H1 (cell line): ENCODE measurements around the gene APOBEC2. TPM values are rescaled to one million over a fixed set of nuclear protein-coding genes. Genes with fewer than 3 reads are reported as not detected.

Experiments
- CTCF ChIA-PET: fragments of 300-600 bp; sonication (Branson Sonifier 250); formaldehyde crosslinking; loops from one replicate; lab custom pipeline; 2021; ENCODE audit not compliant: partially characterized antibody; lab: Charles Lee
- POLR2A ChIA-PET: fragments of 300-600 bp; sonication (Branson Sonifier 250); formaldehyde crosslinking; loops from one replicate; lab custom pipeline; 2021; ENCODE audit warnings: inconsistent platforms; ENCODE audit not compliant: partially characterized antibody; lab: Charles Lee
- DNase-seq, 2 experiments: peaks; one replicate each; pipeline versions ENCODE4 v3.0.0 to v3.0.0-alpha.2; 2010 to 2022; ENCODE audit warnings: low spot score in 2 of 2, low read depth in 1 of 2, mixed read lengths in 1 of 2
- FAIRE-seq: peaks from 2 replicates; lab custom pipeline; 2011; peaks lifted over from hg19 to GRCh38; lab: Jason Lieb, UNC
- H2AFZ ChIP-seq: 2 replicates; pipeline ENCODE4 v1.8.1; 2012; ENCODE audit warnings: low read length, inconsistent platforms
- H2AK5ac ChIP-seq: 2 replicates; pipeline ENCODE4 v1.6.1; 2013; ENCODE audit warnings: low read depth, low read length
- H2BK120ac ChIP-seq: replicated peaks from 2 replicates; pipeline ENCODE3; 2013; ENCODE audit warnings: low read depth, low read length, inconsistent platforms
- H2BK12ac ChIP-seq: 2 replicates; pipeline ENCODE4 v1.6.1; 2013; ENCODE audit warnings: low read depth, low read length
- H2BK15ac ChIP-seq: 2 replicates; pipeline ENCODE4 v1.6.1; 2013; ENCODE audit warnings: low read length
- H2BK20ac ChIP-seq: 2 replicates; pipeline ENCODE4 v1.6.1; 2013; ENCODE audit warnings: low read length
- H2BK5ac ChIP-seq: 2 replicates; pipeline ENCODE4 v1.6.1; 2013; ENCODE audit warnings: low read depth, low read length
- H3K14ac ChIP-seq: 2 replicates; pipeline ENCODE4 v1.6.1; 2013; ENCODE audit warnings: inconsistent platforms; ENCODE audit not compliant: insufficient read length
- H3K18ac ChIP-seq: 2 replicates; pipeline ENCODE4 v1.6.1; 2013; ENCODE audit warnings: low read length; ENCODE audit errors: extremely low read depth
- H3K23ac ChIP-seq: 2 replicates; pipeline ENCODE4 v1.6.1; 2013; ENCODE audit warnings: inconsistent platforms; ENCODE audit not compliant: insufficient read length
- H3K23me2 ChIP-seq: 2 replicates; pipeline ENCODE4 v1.6.1; 2013; ENCODE audit warnings: low read depth, low read length
- H3K27ac ChIP-seq: 2 replicates; pipeline ENCODE4 v1.6.1; 2011; ENCODE audit warnings: low read depth, low read length, inconsistent platforms
- H3K27me3 ChIP-seq, 4 experiments: replicated peaks in 1 of 4; 1 replicate in 1 of 4; 2 replicates in 3 of 4; pipeline versions ENCODE4 v1.6.1 to v1.8.1; 2011 to 2013; ENCODE audit warnings: low read length in 3 of 4, mild to moderate bottlenecking in 3 of 4, inconsistent platforms in 2 of 4, mixed read lengths in 2 of 4, moderate library complexity in 1 of 4; ENCODE audit not compliant: control insufficient read depth in 3 of 4, insufficient read depth in 3 of 4; ENCODE audit errors: extremely low read depth in 1 of 4
- H3K36me3 ChIP-seq, 4 experiments: 2 replicates each; pipeline versions ENCODE4 v1.6.1 to v1.8.1; 2011 to 2013; ENCODE audit warnings: mild to moderate bottlenecking in 4 of 4, low read length in 3 of 4, moderate library complexity in 2 of 4, control low read depth in 1 of 4, inconsistent platforms in 1 of 4; ENCODE audit not compliant: insufficient read depth in 4 of 4, control insufficient read depth in 2 of 4
- H3K4ac ChIP-seq: replicated peaks from 2 replicates; pipeline ENCODE3; 2013; ENCODE audit warnings: low read length, low read depth, mixed read lengths, inconsistent platforms; ENCODE audit not compliant: insufficient read length
- H3K4me1 ChIP-seq, 4 experiments: replicated peaks in 1 of 4; 1 replicate in 1 of 4; 2 replicates in 3 of 4; pipeline versions ENCODE4 v1.6.1 to v1.8.1; 2011 to 2013; ENCODE audit warnings: low read length in 3 of 4, inconsistent platforms in 2 of 4, mixed read lengths in 1 of 4; ENCODE audit not compliant: insufficient read depth in 4 of 4, control insufficient read depth in 3 of 4
- H3K4me2 ChIP-seq, 2 experiments: 2 replicates each; pipeline versions ENCODE4 v1.6.1 to v1.8.1; 2011 to 2013; ENCODE audit warnings: low read depth in 2 of 2, low read length in 2 of 2, control low read depth in 1 of 2, inconsistent platforms in 1 of 2, mild to moderate bottlenecking in 1 of 2; ENCODE audit not compliant: insufficient read depth in 1 of 2
- H3K4me3 ChIP-seq, 4 experiments: fragments of 200-600, 300-600 bp in 1 of 4; sonication (generic), shearing (Covaris generic), sonication (Bioruptor Twin) in 1 of 4; 2 replicates each; pipeline versions ENCODE4 v1.5.1 to v1.8.1; 2011 to 2016; ENCODE audit warnings: low read length in 4 of 4, low read depth in 3 of 4, control low read depth in 2 of 4, inconsistent platforms in 2 of 4, mild to moderate bottlenecking in 2 of 4, mixed read lengths in 1 of 4, moderate library complexity in 1 of 4; ENCODE audit not compliant: insufficient read depth in 2 of 4; ENCODE audit errors: extremely low read depth in 1 of 4
- H3K56ac ChIP-seq: replicated peaks from 2 replicates; pipeline ENCODE3; 2013; ENCODE audit warnings: low read depth, mild to moderate bottlenecking, mixed read lengths, low read length, inconsistent platforms; ENCODE audit not compliant: insufficient read length
- H3K79me1 ChIP-seq: 2 replicates; pipeline ENCODE4 v1.6.1; 2013; ENCODE audit warnings: low read depth, low read length, control low read depth
- H3K79me2 ChIP-seq, 2 experiments: 2 replicates each; pipeline versions ENCODE4 v1.6.1 to v1.8.1; 2012 to 2013; ENCODE audit warnings: low read length in 2 of 2, mild to moderate bottlenecking in 2 of 2, inconsistent platforms in 1 of 2; ENCODE audit not compliant: insufficient read depth in 2 of 2, control insufficient read depth in 1 of 2
- H3K9ac ChIP-seq, 4 experiments: replicated peaks in 1 of 4; 1 replicate in 1 of 4; 2 replicates in 3 of 4; pipeline versions ENCODE4 v1.6.1 to v1.8.1; 2011 to 2013; ENCODE audit warnings: low read depth in 3 of 4, low read length in 3 of 4, control low read depth in 2 of 4, mild to moderate bottlenecking in 2 of 4, moderate library complexity in 2 of 4, inconsistent platforms in 1 of 4; ENCODE audit errors: extremely low read depth in 1 of 4
- H3K9me3 ChIP-seq, 2 experiments: 2 replicates each; pipeline versions ENCODE4 v1.6.1 to v1.8.1; 2012 to 2013; ENCODE audit warnings: mild to moderate bottlenecking in 2 of 2, moderate library complexity in 2 of 2, control low read depth in 1 of 2, inconsistent platforms in 1 of 2, low read depth in 1 of 2, low read length in 1 of 2, mixed read lengths in 1 of 2; ENCODE audit not compliant: insufficient read depth in 2 of 2
- H4K20me1 ChIP-seq, 2 experiments: replicated peaks in 1 of 2; 2 replicates each; pipeline versions ENCODE3 to v1.8.1; 2011 to 2013; ENCODE audit warnings: inconsistent platforms in 2 of 2, low read length in 2 of 2, mild to moderate bottlenecking in 1 of 2; ENCODE audit not compliant: insufficient read depth in 2 of 2, control insufficient read depth in 1 of 2
- H4K5ac ChIP-seq: 2 replicates; pipeline ENCODE4 v1.6.1; 2013; ENCODE audit warnings: low read length, low read depth, mixed read lengths, inconsistent platforms; ENCODE audit not compliant: insufficient read length
- H4K8ac ChIP-seq: 2 replicates; pipeline ENCODE4 v1.8.0; 2013; ENCODE audit warnings: mild to moderate bottlenecking, moderate library complexity, low read length, inconsistent platforms; ENCODE audit not compliant: insufficient read depth; ENCODE audit errors: extremely low read depth
- H4K91ac ChIP-seq: replicated peaks from 2 replicates; pipeline ENCODE3; 2013; ENCODE audit warnings: low read length, mixed read lengths, inconsistent platforms; ENCODE audit not compliant: insufficient read length
- POLR2A ChIP-seq, 2 experiments: IDR thresholded peaks; 1 replicate in 1 of 2; 2 replicates in 1 of 2; pipeline ENCODE4 v1.6.1; 2011; ENCODE audit warnings: low read depth in 2 of 2, low read length in 2 of 2, mild to moderate bottlenecking in 2 of 2; ENCODE audit errors: control extremely low read depth in 1 of 2
- WGBS, 2 experiments: shearing (Covaris generic) in 1 of 2; methylation state at CpG; one replicate each; pipeline versions ENCODE4 v1.1.6 to v1.1.7; 2013 to 2015; ENCODE audit warnings: low lambda C conversion rate in 2 of 2, mixed read lengths in 2 of 2, inconsistent platforms in 1 of 2, low coverage in 1 of 2, missing lambda C conversion rate in 1 of 2; ENCODE audit not compliant: insufficient replicate concordance in 2 of 2, insufficient coverage in 1 of 2, insufficient read length in 1 of 2; ENCODE audit errors: extremely low coverage in 1 of 2, missing lambda C conversion rate in 1 of 2; 5-methylcytosine and 5-hydroxymethylcytosine counted together
- polyA plus RNA-seq, 7 experiments: library from polyadenylated mRNA; depleted of rRNA in 3 of 7; stranded (reverse) in 5 of 7; unstranded in 2 of 7; fragments of >200 nt in 5 of 7; fragments of 200-250 nt in 2 of 7; gene quantifications; 1 replicate in 5 of 7; 2 replicates in 1 of 7; 4 replicates in 1 of 7; pipeline versions ENCODE4 v1.2.1 to v1.2.3, GENCODE V29; 2011 to 2013; ENCODE audit warnings: missing spikeins in 2 of 7, mixed read lengths in 2 of 7
- total RNA-seq: library from RNA; stranded (reverse); fragmentation: NEBNext Ultra II Directional; extraction: Animal tissue kit (Norgen Biotek cat#: 25700); gene quantifications from 2 replicates; pipeline ENCODE4 v1.2.1, GENCODE V29; 2021
- TF ChIP-seq, protein P1 (sequence below), 3 experiments: IDR thresholded peaks; 1 replicate in 2 of 3; 2 replicates in 1 of 3; pipeline versions ENCODE4 v1.5.1 to v1.6.1; 2011; ENCODE audit warnings: low read length in 3 of 3, mild to moderate bottlenecking in 3 of 3, inconsistent platforms in 2 of 3, low read depth in 1 of 3, moderate library complexity in 1 of 3; ENCODE audit not compliant: insufficient read depth in 1 of 3; ENCODE audit errors: control extremely low read depth in 1 of 3

APOBEC2 gene
- total and polyA plus RNA-seq, 2 of the 8 experiments (the other 6 are each of a cell fraction or from before 2014, with no cell fraction given), result not detected

DNA sequence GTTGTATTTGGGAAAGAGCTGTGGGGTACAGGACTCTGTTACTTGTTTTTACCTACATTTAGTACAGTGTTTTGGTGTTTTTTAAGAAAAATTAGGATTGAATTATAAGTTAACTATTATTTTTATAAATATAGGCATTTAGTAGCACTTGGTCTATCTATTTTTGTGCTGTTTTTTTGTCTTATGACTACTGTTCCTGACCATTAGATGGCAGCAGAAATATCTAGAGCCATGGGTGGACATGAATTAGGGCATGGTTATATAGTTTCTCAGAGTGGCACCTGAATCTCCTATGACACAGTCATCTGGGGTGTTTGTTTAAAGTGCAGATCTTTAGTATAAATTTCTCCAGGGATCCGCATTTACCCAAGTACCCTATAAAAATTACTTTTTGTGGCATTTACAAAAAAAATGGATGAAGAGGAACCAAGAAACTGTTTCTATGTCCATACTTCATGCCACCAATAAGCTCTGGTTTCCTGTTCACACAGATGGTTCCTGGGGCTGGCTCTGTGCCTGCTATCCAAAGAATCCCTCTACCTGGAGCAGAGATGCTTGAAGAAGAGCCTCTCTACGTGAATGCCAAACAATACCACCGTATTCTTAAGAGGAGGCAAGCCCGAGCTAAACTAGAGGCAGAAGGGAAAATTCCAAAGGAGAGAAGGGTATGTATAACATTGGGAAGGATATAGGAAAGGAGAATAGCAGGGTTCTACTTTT is 39.6 kb downstream of the APOBEC2 start:
- Histone ChIP-seq H3K56ac (no peak overlapping the region), H3K18ac (no peak overlapping the region), H3K79me2 (no peaks in the 10 kb centered on the region), H3K23me2 (no peaks in the 10 kb centered on the region), H2AK5ac (no peak overlapping the region), H2BK5ac (no peak overlapping the region), H2BK15ac (no peak overlapping the region), H4K5ac (no peak overlapping the region), H3K4ac (no peak overlapping the region), H4K91ac (no peak overlapping the region), H4K20me1 (peaks cover 3 to 9% of the 10 kb centered on the region in 2 experiments), H2BK120ac (no peak overlapping the region), H3K9ac (no peak overlapping the region), H2BK12ac (no peak overlapping the region), H3K4me1 (no peaks in the 10 kb centered on the region), H3K4me3 (no peak overlapping the region), H3K36me3 (peaks cover 37 to 91% (median 72%) of the 10 kb centered on the region in 4 experiments), H3K79me1 (no peaks in the 10 kb centered on the region), H3K23ac (no peak overlapping the region), H2BK20ac (no peak overlapping the region), H3K14ac (no peak overlapping the region), H3K27ac (no peak overlapping the region), H3K4me2 (no peak overlapping the region), H4K8ac (no peak overlapping the region), H3K27me3 (no peaks in the 10 kb centered on the region), H2AFZ (no peak overlapping the region), H3K9me3 (no peaks in the 10 kb centered on the region)
- WGBS, 2 experiments, result 88% methylated on average over 4 of the region's 4 CpGs; no CpG with 5 or more reads in 1 of the 2 experiments
- FAIRE-seq (no peak), DNase-seq (no peak)
- ChIA-PET CTCF (interaction anchor here (0.7 to 2.1 kb wide), 13 partner anchors 7 to 242 kb away, joined by 3 to 8 read pairs (median 4); no protein-coding TSS in a partner anchor), POLR2A (no interaction called here)
- TF ChIP-seq POLR2A (IDR thresholded peaks at IDR 0.05; ENCODE audit: control extremely low read depth in 1 of 2, low read depth in 2 of 2, low read length in 2 of 2), result no peak
- TF ChIP-seq, protein P1, sequence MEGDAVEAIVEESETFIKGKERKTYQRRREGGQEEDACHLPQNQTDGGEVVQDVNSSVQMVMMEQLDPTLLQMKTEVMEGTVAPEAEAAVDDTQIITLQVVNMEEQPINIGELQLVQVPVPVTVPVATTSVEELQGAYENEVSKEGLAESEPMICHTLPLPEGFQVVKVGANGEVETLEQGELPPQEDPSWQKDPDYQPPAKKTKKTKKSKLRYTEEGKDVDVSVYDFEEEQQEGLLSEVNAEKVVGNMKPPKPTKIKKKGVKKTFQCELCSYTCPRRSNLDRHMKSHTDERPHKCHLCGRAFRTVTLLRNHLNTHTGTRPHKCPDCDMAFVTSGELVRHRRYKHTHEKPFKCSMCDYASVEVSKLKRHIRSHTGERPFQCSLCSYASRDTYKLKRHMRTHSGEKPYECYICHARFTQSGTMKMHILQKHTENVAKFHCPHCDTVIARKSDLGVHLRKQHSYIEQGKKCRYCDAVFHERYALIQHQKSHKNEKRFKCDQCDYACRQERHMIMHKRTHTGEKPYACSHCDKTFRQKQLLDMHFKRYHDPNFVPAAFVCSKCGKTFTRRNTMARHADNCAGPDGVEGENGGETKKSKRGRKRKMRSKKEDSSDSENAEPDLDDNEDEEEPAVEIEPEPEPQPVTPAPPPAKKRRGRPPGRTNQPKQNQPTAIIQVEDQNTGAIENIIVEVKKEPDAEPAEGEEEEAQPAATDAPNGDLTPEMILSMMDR (IDR thresholded peaks at IDR 0.05; ENCODE audit: control extremely low read depth in 1 of 3, insufficient read depth in 1 of 3, low read depth in 1 of 3, low read length in 3 of 3), result peak in 2 of 3 experiments; percentile 5 to 6; a peak in 2 of 4 replicates
